Adipose tissue (tissue), 3 donors: ENCODE data around the gene MRPL27. TPM values are rescaled to one million over a fixed set of nuclear protein-coding genes. Genes with fewer than 3 reads are reported as not detected.

Experiments used
- H3K27ac ChIP-seq: one replicate; pipeline ENCODE4 v1.5.1; 2013; ENCODE audit warnings: low read depth, low read length
- WGBS, 3 donors: extraction: QIAGEN DNeasy Blood & Tissue Kit; methylation state at CpG; one replicate each; pipeline ENCODE4 v1.1.7; 2013; 5-methylcytosine and 5-hydroxymethylcytosine counted together
- polyA plus RNA-seq, 3 donors: library from polyadenylated mRNA; stranded (reverse); fragments of 200-250 nt; gene quantifications; one replicate each; pipeline ENCODE4 v1.2.3, GENCODE V29; 2013
- donor health status: healthy with polysubstance abuse.
- donor health status: Bipolar disorder and iron deficiency.
- donor health status: healthy.

Gene MRPL27
- polyA plus RNA-seq, 3 donors, result 68.8 to 105 (median 99.8) TPM

DNA sequence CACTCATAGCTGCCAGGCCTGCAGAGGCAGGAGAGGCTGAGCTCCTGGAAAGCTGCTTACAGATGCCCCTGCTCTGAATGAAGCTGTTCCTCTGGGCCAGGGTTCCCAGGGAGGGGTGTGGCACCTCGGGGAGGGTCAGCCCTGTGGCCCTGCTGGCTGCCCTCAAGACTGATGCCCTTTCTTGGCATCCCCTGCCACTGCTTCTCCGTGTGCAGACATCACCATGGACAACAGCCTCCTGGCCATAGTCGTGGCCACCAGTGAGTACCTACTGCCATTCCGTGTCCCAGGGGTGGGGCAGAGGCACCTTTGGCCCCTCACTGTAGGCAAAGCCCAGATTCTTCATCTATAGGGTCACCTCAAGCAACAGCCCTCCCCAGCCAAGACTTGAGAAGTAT lies 8.9 kb downstream of the MRPL27 start:
- H3K27ac ChIP-seq, result no peak overlapping the region
- WGBS, 3 donors, result 55 to 74% (median 68%) methylated on average over 4 of the region's 4 CpGs

DNA sequence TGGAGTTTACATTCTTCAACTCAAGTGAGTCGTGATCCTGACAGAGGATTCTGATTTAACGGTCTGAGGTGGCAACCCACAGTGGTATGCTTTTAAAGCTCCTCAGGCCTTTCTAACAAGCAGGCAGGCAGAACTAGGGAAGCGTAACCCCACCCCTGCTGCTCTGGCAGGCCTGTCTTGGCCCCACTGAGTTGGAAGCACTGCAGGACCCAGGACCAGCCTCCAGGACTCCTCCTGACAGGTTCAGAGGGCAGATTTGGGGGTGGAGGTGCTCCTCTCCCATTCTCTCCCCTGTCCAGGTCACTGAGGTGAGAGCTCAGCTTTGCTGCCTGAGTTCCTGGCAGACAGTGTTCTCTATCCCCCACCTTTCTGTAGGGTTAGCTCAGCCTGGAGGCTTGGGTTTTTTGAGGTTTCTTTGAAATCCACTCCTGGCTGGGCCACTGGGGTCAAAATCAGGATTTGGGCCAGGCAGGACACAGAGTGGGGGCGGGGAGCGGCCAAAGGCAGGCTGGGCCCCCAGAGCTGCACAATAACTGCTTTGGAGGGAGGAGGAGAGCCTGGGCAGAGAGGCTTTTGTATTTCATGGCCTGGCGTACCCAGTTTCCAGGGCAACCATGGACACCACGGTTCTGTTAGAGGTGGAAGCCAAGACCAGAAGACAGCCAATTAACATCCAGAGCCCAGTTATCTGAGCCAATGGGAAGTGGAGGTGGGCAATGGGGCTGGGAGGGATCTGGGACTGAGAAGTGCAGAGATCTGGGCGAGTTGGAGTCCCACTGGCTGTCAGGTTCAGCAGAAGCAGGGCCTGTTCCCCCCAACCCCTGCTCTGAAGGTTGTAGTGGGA lies 9.5 kb downstream of the MRPL27 start:
- WGBS, 3 donors, result 56 to 58% (median 56%) methylated on average over 8 of the region's 8 CpGs
- no peak overlapping the region for H3K27ac ChIP-seq

DNA sequence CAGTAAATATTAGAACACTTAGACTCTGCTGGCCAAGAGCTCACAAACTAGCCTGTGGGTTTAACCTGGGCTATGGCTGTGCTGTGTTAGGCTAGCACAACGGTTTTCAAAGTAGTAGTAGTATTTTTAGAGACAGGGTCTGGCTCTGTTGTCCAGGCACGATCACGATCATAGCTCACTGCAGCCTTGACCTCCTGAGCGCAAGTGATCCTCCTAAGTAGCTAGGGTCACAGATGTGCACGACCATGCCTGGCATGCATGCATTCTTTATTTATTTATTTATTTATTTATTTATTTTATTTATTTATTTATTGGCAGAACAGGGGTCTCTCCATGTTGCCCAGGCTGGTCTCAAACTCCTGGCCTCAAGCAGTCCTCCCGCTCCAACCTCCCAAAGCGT lies 10.3 kb downstream of the MRPL27 start:
- no peak overlapping the region for H3K27ac ChIP-seq
- 73 to 79% (median 77%) methylated on average over 7 of the region's 7 CpGs for WGBS, 3 donors

DNA sequence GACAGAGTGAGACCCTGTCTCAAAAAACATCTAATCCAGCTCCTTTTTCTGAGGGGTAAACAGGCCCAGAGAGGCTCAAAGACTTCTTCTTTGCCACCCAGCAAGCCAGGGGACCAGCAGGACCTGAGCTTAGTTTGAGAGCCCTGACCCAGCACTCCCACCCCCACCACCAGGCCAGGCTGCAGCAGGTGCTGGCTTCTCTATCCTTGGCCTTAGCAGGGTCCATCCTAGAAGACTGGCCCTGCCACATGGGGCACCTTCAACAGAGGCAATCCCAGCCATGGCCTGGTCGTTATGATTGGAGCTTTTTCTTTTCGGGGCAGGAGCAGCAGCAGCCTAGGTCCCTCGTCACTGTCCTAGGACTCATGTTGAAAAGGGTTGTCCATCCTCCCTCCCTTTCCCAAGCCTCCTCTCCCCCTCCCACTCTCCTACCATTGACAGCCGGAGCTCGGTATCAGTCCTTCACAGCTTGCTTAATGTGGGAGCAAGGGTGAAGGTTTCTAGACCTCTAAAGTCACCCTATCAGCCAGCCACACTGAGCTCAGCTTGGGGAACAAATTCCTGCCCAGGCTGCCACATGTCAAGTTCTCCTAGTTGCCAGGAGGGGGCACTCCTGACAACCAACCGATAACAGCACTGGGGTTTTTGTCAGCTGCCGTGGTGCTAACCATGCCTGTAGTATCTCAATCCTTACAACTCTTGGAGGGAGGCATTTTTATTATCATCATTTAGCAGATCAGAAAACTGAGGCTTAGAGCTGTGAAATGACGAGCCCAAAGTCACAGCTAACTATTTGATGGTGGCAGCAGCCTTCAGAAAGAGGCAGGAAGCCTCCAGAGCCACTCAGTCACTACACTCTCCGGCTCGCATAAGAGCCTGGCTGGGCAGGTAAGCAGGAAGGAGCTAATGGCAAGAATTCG lies 11.2 kb downstream of the MRPL27 start:
- H3K27ac ChIP-seq, result no peak overlapping the region
- 29 to 34% (median 33%) methylated on average over 11 of the region's 11 CpGs for WGBS, 3 donors

DNA sequence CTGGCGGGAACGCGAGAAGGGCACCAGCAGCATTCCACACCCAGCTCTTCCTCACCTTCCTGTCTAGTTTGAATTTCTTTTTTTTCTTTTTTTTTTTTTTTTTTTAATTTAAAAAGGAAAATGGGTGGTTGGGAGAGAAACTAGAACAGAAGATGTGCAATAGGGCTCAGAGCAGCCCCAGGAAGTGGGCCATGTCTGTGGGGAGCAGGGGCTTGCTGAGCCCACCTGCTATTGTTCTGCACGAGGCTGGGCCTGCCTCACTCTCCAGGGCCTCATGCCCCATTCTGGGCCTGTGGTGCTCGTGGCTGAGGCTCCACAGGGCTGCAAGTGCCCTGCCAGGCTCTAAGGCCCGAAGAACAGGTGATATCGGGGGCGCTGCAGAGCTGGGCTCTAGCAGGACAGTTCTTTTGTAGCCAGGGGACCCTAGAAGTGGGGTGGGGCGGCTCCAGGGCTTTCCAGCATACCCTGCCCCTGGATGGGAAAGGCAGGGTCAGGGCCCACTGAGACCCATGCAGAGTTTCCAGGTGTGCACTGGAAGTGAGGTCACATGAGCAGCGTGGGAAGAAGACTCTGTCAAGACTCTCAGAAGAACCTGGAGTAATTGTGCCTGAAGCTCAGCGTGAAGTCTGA lies 12.4 kb downstream of the MRPL27 start:
- 82 to 87% (median 85%) methylated on average over 11 of the region's 11 CpGs for WGBS, 3 donors

DNA sequence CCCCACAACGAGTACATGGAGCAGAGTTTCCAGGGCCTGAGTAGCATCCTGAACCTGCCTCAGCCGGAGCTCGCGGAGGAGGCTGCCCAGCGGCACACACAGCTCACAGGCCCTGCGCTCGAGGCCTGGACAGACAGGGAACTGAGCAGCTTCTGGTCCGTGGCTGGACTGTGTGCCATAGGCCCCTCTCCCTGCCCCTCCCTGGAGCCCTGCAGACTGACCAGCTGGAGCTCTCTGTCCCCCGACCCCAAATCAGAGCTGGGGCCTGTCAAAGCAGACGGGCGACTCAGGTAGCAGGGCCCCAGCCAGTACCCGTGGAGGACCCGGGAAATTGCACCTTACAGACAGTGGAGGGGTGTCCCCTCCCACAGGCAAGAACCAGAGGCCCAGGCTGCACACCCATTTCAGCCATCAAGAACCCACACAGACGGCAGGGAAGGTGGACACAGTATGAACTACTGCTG lies 13.0 kb downstream of the MRPL27 start:
- H3K27ac ChIP-seq, result no peak overlapping the region
- 83 to 86% (median 84%) methylated on average over 13 to 14 of the region's 14 CpGs for WGBS, 3 donors

More for the DNA sequence above, 12.4 kb downstream of the MRPL27 start:
- H3K27ac ChIP-seq, result no peak overlapping the region

DNA sequence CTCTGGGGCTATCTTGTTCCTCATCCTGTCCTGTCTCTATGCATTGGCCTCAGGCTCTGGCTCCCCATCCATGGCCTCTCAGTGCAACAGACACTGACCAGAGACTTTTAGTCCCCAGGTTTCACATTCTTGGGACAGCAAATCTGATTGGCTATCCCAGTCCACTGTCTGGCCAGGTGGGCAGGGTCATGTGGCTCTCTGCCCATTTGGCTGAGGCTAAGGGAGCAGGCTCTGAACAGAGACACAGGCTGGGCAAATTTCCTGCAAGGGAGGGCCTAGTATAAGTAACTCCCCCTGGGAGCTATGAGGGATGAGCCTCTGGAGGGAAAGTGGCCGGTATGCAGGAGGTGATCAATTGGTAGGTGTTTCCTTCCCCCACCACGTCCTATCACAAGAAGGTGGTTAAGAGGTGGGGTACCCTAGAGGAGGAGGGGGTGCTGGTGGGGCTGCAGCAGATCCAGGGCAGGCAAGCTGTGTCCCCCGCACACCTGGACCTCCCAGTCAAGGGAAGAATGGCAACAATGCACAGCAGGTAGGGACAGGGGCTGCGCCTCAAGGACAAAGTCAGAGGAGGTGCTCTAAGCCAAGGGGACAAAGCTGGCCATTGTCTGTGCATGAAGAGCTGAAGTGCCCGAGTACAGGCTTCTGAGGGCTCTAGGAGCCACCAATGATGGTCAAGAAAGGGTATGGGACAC lies 13.8 kb downstream of the MRPL27 start:
- 67 to 82% (median 78%) methylated on average over 5 of the region's 5 CpGs for WGBS, 3 donors
- H3K27ac ChIP-seq, result no peak overlapping the region

DNA sequence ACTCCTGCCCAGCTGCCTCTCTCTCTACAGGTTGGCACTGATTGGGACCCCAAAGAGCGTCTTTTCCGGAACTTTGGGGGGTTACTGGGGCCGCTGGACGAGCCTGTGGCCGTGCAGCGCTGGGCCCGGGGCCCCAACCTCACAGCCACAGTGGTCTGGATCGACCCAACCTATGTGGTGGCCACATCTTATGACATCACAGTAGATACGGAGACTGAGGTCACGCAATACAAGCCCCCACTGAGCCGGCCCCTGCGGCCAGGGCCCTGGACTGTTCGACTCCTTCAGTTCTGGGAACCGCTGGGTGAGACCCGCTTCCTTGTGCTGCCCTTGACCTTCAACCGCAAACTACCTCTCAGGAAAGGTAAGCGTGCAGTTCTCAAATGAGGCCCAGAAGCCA lies 14.8 kb downstream of the MRPL27 start:
- no peak overlapping the region for H3K27ac ChIP-seq
- 94 to 96% (median 95%) methylated on average over 17 of the region's 17 CpGs for whole genome bisulfite sequencing, 3 donors

DNA sequence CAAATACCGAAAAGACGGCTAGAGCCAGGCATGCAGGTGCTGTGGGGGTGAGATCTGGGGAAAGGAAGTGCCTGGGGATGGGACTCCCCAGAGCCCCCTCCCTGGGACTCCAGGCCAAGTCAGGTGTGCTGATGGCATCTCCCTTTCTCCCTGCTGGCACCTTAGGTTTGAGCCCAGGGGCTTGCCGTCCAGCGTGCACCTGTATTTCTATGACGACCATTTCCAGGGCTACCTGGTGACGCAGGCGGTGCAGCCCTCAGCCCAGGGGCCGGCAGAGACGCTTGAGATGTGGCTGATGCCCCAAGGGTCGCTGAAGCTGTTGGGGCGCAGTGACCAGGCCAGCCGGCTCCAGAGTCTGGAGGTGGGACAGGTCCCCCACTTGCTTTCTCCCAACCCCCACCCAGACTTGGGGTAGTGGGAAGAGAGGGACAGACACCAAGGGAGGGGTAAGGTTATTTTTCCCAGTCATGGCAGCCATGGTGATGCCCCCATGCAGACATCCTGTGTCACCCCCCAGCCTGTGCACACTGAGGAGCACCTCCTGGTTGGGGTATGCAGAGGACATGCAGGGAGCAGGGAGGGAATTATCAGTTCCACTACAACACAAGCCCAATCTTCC lies 16.0 kb downstream of the MRPL27 start:
- H3K27ac ChIP-seq, result no peak overlapping the region
- 90 to 98% (median 96%) methylated on average over 12 of the region's 12 CpGs for WGBS, 3 donors

DNA sequence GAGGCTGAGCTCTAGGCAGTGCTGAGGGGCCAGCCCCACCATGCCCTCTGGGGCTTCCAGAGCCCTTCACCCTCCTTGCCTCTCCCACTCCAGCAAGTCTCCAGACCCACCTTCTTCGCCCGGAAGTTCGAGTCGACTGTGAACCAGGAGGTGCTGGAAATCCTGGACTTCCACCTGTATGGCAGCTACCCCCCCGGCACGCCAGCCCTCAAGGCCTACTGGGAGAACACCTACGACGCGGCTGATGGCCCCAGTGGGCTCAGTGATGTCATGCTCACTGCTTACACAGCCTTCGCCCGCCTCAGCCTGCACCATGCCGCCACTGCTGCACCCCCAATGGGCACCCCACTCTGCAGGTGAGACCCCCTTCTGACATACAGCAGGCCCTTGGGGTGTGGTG lies 16.6 kb downstream of the MRPL27 start:
- no peak overlapping the region for H3K27ac ChIP-seq
- 92 to 94% (median 93%) methylated on average over 12 of the region's 12 CpGs for WGBS, 3 donors

DNA sequence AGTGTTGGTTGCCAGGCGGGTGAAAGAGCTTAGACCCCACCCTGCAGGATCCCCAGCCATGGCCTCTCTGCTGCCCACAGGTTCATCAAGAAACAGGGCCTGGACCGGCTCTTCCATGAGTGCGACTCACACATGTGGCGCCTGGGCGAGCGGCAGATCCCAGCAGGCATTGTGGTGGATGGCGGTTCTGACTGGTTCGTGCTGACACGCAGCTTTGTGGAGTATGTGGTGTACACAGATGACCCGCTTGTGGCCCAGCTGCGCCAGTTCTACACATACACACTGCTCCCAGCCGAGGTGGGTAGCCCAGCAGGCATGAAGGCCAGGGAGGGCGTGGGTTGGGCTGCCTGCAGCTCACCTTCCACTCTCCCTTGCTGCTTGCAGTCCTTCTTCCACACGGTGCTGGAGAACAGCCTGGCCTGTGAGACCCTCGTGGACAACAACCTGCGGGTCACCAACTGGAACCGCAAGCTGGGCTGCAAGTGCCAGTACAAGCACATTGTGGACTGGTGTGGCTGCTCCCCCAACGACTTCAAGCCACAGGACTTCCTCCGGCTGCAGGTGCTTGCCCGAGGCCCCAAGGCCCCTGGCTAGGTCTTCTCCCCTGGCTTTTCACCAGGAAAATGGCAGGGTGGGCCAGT lies 17.2 kb downstream of the MRPL27 start:
- no peak overlapping the region for H3K27ac ChIP-seq

DNA sequence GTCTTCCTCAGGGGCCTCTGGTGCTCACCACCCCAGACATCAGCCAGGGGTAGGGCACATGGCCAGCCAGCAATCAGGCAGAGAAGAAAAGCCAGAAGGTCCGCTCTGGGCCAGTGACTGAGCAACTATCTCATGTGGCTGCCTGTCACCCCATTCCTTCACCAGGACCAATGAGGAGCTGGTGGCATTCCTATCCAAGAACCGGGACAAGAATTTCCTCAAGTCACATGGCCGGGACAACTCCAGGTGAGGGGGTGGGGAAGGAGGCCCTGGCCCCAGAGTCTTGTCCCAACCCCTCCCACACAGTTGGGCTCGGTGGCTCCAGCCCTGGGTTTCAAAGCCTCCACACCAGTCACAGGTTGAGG lies 17.7 kb downstream of the MRPL27 start:
- WGBS, 3 donors, result 84 to 90% (median 89%) methylated on average over 4 of the region's 4 CpGs

More for the DNA sequence above, 17.2 kb downstream of the MRPL27 start:
- 87 to 91% (median 89%) methylated on average over 20 of the region's 20 CpGs for WGBS, 3 donors

DNA sequence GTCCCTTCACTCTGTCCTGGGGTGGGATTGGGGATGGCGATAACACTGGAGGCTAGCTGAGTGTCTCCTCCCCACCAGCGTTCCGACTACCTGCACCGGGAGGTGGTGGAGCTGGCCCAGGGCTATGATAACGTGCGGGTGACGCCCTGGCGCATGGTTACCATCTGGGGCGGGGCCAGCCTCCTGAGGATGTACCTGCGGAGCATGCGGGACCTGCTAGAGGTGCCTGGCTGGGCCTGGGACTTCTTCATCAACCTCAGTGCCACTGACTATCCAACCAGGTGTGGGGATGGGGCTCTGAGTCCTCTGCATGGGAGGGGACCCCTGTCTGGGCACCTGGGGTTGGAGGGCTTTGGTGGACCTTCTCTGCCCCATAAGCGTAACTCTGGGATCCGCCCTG lies 18.2 kb downstream of the MRPL27 start:
- no peak overlapping the region for H3K27ac ChIP-seq
- WGBS, 3 donors, result 83 to 96% (median 94%) methylated on average over 13 of the region's 13 CpGs

More for the DNA sequence above, 17.7 kb downstream of the MRPL27 start:
- no peak overlapping the region for H3K27ac ChIP-seq

DNA sequence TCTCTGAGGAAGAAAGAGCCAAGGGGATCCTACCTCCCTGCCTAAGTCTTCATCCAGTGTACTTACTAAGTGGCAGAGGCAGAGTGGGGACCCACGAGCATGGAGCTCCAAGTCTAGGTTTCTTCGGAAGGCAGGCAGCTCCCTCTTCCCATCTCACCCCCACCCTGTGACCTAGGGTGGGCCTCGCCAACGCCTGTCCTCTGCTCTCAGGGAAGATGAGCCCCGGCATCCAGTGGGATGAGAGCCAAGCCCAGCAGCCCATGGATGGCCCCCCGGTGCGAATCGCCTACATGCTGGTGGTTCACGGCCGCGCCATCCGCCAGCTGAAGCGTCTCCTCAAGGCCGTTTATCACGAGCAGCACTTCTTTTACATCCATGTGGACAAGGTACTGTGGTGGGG lies 18.8 kb downstream of the MRPL27 start:
- WGBS, 3 donors, result 90 to 96% (median 92%) methylated on average over 15 of the region's 15 CpGs
- no peak overlapping the region for H3K27ac ChIP-seq

DNA sequence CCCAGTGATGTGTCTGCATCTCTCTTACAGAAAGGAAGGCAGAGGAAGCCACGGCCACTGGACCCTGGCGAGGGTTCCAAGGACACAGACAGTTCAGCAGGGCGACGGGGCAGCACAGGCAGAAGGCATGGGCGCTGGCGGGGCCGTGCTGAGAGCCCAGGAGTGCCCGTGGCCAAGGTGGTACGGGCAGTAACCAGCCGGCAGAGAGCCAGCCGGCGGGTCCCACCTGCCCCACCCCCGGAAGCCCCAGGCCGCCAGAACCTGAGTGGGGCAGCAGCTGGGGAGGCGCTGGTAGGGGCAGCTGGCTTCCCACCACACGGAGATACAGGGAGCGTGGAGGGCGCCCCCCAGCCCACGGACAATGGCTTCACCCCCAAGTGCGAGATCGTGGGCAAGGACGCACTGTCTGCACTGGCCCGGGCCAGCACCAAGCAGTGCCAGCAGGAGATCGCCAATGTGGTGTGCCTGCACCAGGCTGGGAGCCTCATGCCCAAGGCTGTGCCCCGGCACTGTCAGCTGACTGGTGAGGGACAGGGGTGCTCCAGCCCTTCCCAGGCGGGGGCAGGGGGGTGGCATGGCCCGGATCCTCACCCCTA lies 19.3 kb downstream of the MRPL27 start:
- WGBS, 3 donors, result 90 to 96% (median 92%) methylated on average over 26 to 27 of the region's 27 CpGs
- H3K27ac ChIP-seq, result no peak overlapping the region

DNA sequence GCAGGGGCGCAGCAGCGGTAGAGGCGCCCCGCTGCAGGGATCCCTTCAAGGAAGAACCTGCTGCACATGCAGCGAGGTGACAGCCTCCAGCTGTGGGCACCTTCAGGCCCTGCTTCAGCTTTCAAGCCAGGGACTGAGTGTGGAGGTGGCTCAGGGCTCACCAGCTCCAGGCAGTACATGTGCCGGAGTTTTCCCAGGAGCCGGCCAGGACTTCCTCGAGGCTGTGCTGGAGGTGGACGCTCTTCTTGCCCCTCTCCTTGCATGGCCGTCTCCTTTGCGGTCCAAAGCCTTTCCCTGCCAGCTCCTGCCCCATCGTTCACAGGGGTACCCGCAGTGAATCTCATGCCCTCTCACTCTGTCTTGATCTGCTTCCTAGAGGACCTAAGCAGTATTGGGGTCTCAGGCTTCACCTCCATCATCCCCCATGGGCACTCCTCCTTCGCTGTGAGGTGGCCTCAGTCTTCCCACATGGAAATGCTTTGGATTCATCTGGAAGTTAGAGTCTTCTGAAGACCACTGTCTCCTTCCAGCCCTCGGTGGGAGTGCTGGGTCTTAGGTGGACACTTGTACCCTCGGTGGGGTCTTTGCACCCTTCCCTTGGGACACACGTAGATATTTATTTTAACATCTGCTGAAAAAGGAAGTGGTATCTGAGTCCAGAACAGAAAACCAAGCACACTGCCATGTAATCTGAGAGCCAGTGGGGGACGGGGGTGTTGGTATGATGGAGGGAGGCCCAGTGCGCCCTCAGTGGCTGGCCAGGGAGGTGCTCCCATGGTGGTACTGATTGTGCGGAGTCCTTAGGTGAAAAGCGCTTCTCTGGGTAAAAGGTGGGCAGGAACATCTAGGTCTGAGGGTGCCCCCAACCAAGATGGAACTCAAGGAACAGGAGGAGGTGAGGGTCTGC lies 20.0 kb downstream of the MRPL27 start:
- H3K27ac ChIP-seq, result no peak overlapping the region
- 88 to 92% (median 92%) methylated on average over 21 of the region's 21 CpGs for WGBS, 3 donors
